Caco-2 (cell line): ENCODE results near the gene HSPB2. TPM values are rescaled to one million over a fixed set of nuclear protein-coding genes. Genes with fewer than 3 reads are reported as not detected.

Experiments
- BruUV-seq: library from RNA; stranded (reverse); fragments of 400-500 nt; replicated peaks from 2 replicates; lab custom pipeline; 2021; lab: Mats Ljungman, UMichigan
- CTCF ChIA-PET: fragments of 300-600 bp; sonication (Branson Sonifier 250); formaldehyde crosslinking; loops from one replicate; lab custom pipeline; 2022; ENCODE audit warnings: antibody characterized with exemption; lab: Charles Lee
- POLR2A ChIA-PET: fragments of 300-600 bp; sonication (Branson Sonifier 250); formaldehyde crosslinking; loops from one replicate; lab custom pipeline; 2022; ENCODE audit warnings: antibody characterized with exemption; lab: Charles Lee
- DNase-seq, 2 experiments: peaks; one replicate each; pipeline versions ENCODE4 v3.0.0 to v3.0.0-alpha.2; 2020 to 2022
- H3K27me3 ChIP-seq: replicated peaks from 2 replicates; pipeline ENCODE4 v1.6.0; 2011; ENCODE audit warnings: low read length; ENCODE audit not compliant: control insufficient read depth, insufficient read depth
- H3K36me3 ChIP-seq: 2 replicates; pipeline ENCODE4 v1.5.1; 2011; ENCODE audit warnings: low read length; ENCODE audit not compliant: control insufficient read depth, insufficient read depth
- H3K4me1 ChIP-seq: fragments of 250-450 bp; sonication (Bioruptor Pico); 2 replicates; pipeline ENCODE4 v1.5.1; 2020; ENCODE audit warnings: mild to moderate bottlenecking
- H3K4me3 ChIP-seq: 2 replicates; pipeline ENCODE4 v1.5.1; 2011; ENCODE audit warnings: low read depth, mild to moderate bottlenecking, control low read depth, low read length
- H3K9me3 ChIP-seq: fragments of 250-450 bp; sonication (Bioruptor Pico); 2 replicates; pipeline ENCODE4 v1.5.1; 2020; ENCODE audit warnings: mild to moderate bottlenecking, moderate library complexity
- H3K27ac Mint-ChIP-seq: one replicate; pipeline ENCODE4 v1.8.0; 2022; ENCODE audit warnings: mixed read lengths; ENCODE audit not compliant: unreplicated experiment
- H3K27me3 Mint-ChIP-seq: one replicate; pipeline ENCODE4 v1.8.0; 2022; ENCODE audit warnings: mixed read lengths; ENCODE audit not compliant: insufficient read depth, unreplicated experiment
- H3K36me3 Mint-ChIP-seq: one replicate; pipeline ENCODE4 v1.8.0; 2022; ENCODE audit warnings: mild to moderate bottlenecking, mixed read lengths; ENCODE audit not compliant: insufficient read depth, unreplicated experiment
- H3K4me1 Mint-ChIP-seq: one replicate; pipeline ENCODE4 v1.8.0; 2022; ENCODE audit warnings: low read depth, mixed read lengths; ENCODE audit not compliant: unreplicated experiment
- H3K4me3 Mint-ChIP-seq: one replicate; pipeline ENCODE4 v1.8.0; 2022; ENCODE audit warnings: mild to moderate bottlenecking, moderate library complexity, mixed read lengths; ENCODE audit not compliant: unreplicated experiment
- H3K9me3 Mint-ChIP-seq: one replicate; pipeline ENCODE4 v1.8.0; 2022; ENCODE audit warnings: mixed read lengths; ENCODE audit not compliant: unreplicated experiment
- CTCF ChIP-seq, 2 experiments: fragments of 200-600 bp in 1 of 2; IDR thresholded peaks; 1 replicate in 1 of 2; 2 replicates in 1 of 2; pipeline versions ENCODE4 v1.5.1 to v1.8.0; 2011 to 2022; ENCODE audit warnings: antibody characterized with exemption in 1 of 2, control low read depth in 1 of 2, inconsistent platforms in 1 of 2, low read depth in 1 of 2, low read length in 1 of 2, mild to moderate bottlenecking in 1 of 2, moderate library complexity in 1 of 2; ENCODE audit not compliant: insufficient read depth in 1 of 2, severe bottlenecking in 1 of 2, unreplicated experiment in 1 of 2
- intact Hi-C: fragments of 100-400 bp; cut with micrococcal nuclease; formaldehyde crosslinking; loops from one replicate; pipeline ENCODE4 v1.10.0; 2022; ENCODE audit not compliant: unreplicated experiment
- total RNA-seq: library from RNA; stranded (reverse); gene quantifications from 2 replicates; pipeline ENCODE4 v1.2.3, GENCODE V29; 2022

The HSPB2 gene
- total RNA-seq, 1 experiment from 2014 or later, result not detected

GRCh38 chr11:111946499-111946898, 34.0 kb downstream of the HSPB2 start:
- POLR2A ChIA-PET, result no interaction called here
- BruUV-seq, result no TSS peak
- TF ChIP-seq CTCF (IDR thresholded peaks at IDR 0.05; ENCODE audit: insufficient read depth in 1 of 2, low read depth in 1 of 2, low read length in 1 of 2, severe bottlenecking in 1 of 2, unreplicated experiment in 1 of 2), result no peak

GRCh38 chr11:111947143-111947542, 34.6 kb downstream of the HSPB2 start:
- BruUV-seq, result no TSS peak
- TF ChIP-seq CTCF (IDR thresholded peaks at IDR 0.05; ENCODE audit: insufficient read depth in 1 of 2, low read depth in 1 of 2, low read length in 1 of 2, severe bottlenecking in 1 of 2, unreplicated experiment in 1 of 2), result no peak
- Histone ChIP-seq H3K27me3 (no peaks in the 10 kb centered on the region), H3K4me3 (no peak overlapping the region), H3K36me3 (no peaks in the 10 kb centered on the region), H3K9me3 (0 out of 2 replicates have a peak, but pooled peaks cover 7% of the 10 kb centered on the region), H3K4me1 (peaks cover 13% of the 10 kb centered on the region)
- Mint-ChIP-seq H3K36me3 (no peaks in the 10 kb centered on the region), H3K9me3 (no peaks in the 10 kb centered on the region), H3K4me1 (peaks cover 13% of the 10 kb centered on the region), H3K4me3 (no peak overlapping the region), H3K27me3 (no peaks in the 10 kb centered on the region), H3K27ac (no peak overlapping the region)
- no peak for DNase-seq
- POLR2A ChIA-PET, result no interaction called here
- intact Hi-C loops, result no loop called here
- CTCF ChIA-PET, result no interaction called here

More at GRCh38 chr11:111946499-111946898, 34.0 kb downstream of the HSPB2 start:
- Mint-ChIP-seq H3K27ac (no peak overlapping the region), H3K36me3 (no peaks in the 10 kb centered on the region), H3K4me1 (peaks cover 13% of the 10 kb centered on the region), H3K9me3 (no peaks in the 10 kb centered on the region), H3K27me3 (no peaks in the 10 kb centered on the region), H3K4me3 (no peak overlapping the region)
- CTCF ChIA-PET, result interaction anchor here (1.0 kb wide), 1 partner anchor 36 kb away, joined by 3 read pairs; no protein-coding TSS in a partner anchor
- no peak for DNase-seq
- Histone ChIP-seq H3K9me3 (0 out of 2 replicates have a peak, but pooled peaks cover under 1% of the 10 kb centered on the region), H3K36me3 (no peaks in the 10 kb centered on the region), H3K4me3 (no peak overlapping the region), H3K4me1 (peaks cover 13% of the 10 kb centered on the region), H3K27me3 (no peaks in the 10 kb centered on the region)
- intact Hi-C loops, result no loop called here

DNA sequence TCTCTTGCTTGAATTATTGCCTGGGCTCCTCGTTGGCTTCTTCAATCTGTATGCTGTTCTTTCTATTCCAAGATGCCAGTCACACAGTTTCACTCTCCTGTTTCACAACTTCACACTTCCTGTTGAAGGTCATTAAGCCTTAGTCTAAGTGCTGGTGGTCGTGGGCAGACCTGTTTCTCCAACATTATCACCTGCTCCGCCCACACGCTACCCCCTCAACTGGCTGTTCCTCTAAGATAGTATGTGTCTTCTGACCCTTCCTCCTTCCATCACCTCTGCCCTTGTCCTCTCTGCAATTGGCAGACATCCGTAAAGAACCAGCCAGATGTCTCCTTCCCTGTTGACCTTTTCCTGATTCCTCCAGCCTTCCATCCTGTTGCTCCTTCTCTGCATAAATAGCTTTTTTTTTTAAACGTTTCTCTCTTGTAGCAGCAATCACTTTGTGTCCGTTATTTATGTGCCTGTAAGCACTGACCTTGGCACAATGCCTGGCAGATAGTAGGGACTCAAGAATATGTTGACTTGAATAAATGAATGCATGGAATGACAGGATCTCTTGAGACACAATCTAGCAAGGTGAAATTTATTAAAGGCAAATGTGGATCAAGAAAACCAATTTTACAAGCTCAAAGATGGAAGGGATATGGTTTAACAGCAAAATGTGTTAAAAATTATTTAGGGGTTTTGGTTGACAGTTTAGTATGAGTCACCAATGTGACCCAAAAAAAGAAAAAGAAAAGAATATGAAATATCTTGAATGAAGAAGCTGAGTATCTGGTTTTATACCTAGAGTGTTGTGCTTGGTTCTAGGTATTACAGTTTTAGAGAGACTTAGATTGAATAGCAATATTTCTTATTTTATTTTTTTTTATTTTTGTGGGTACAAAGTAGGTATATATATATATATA, 37.2 kb downstream of the HSPB2 start:
- BruUV-seq, result no TSS peak
- intact Hi-C loops, result no loop called here
- H3K27ac Mint-ChIP-seq, result no peak overlapping the region
- ChIA-PET POLR2A (no interaction called here), CTCF (no interaction called here)
- TF ChIP-seq CTCF (IDR thresholded peaks at IDR 0.05; ENCODE audit: insufficient read depth in 1 of 2, low read depth in 1 of 2, low read length in 1 of 2, severe bottlenecking in 1 of 2, unreplicated experiment in 1 of 2), result no peak
- H3K27me3 ChIP-seq, result no peaks in the 10 kb centered on the region
- H3K4me3 Mint-ChIP-seq, result no peak overlapping the region
- H3K4me3 ChIP-seq, result no peak overlapping the region
- no peaks in the 10 kb centered on the region for H3K36me3 ChIP-seq
- H3K4me1 Mint-ChIP-seq, result peaks cover 2% of the 10 kb centered on the region
- H3K9me3 ChIP-seq, result 0 out of 2 replicates have a peak, but pooled peaks cover 11% of the 10 kb centered on the region
- peaks cover 1% of the 10 kb centered on the region; the same call in 1 of the 2 replicates for H3K4me1 ChIP-seq
- H3K9me3 Mint-ChIP-seq, result no peaks in the 10 kb centered on the region
- H3K27me3 Mint-ChIP-seq, result no peaks in the 10 kb centered on the region
- DNase-seq, result no peak
- H3K36me3 Mint-ChIP-seq, result no peaks in the 10 kb centered on the region
